Endothelial cell of umbilical vein (primary cell): ENCODE results near the gene MRPS11. TPM values are rescaled to one million over a fixed set of nuclear protein-coding genes. Genes with fewer than 3 reads are reported as not detected.
"Not testable (repeated sequence)": the region's sequence is repeated elsewhere in the genome, so short reads cannot be mapped to it uniquely, and the experiment has no call there.

Source experiments
- BruUV-seq: library from RNA; stranded (reverse); fragments of 400-500 nt; replicated peaks from 2 replicates; lab custom pipeline; 2021; lab: Mats Ljungman, UMichigan
- CTCF ChIA-PET: fragments of 300-600, 350-600 bp; sonication (Branson Sonifier 250); formaldehyde crosslinking; loops from one replicate; lab custom pipeline; 2021; ENCODE audit warnings: antibody characterized with exemption, inconsistent platforms; lab: Charles Lee
- POLR2A ChIA-PET: fragments of 300-600, 350-600 bp; sonication (Branson Sonifier 250); formaldehyde crosslinking; loops from one replicate; lab custom pipeline; 2021; ENCODE audit warnings: antibody characterized with exemption, inconsistent platforms; lab: Charles Lee
- DNase-seq: peaks from one replicate; pipeline ENCODE4 v3.0.0-alpha.2; 2011; ENCODE audit warnings: low read depth, low spot score
- FAIRE-seq: peaks from 2 replicates; lab custom pipeline; 2011; peaks lifted over from hg19 to GRCh38; lab: Jason Lieb, UNC
- H2AFZ ChIP-seq: 2 replicates; pipeline ENCODE4 v1.6.0; 2012; ENCODE audit warnings: low read depth, low read length, control low read depth, inconsistent platforms
- H3K27ac ChIP-seq: 2 replicates; pipeline ENCODE4 v1.5.1; 2011; ENCODE audit warnings: low read depth, mild to moderate bottlenecking, control low read depth, low read length, moderate library complexity; ENCODE audit not compliant: insufficient read depth
- H3K27me3 ChIP-seq, 2 experiments: 2 replicates each; pipeline versions ENCODE4 v1.6.0 to v1.6.1; 2011; ENCODE audit warnings: low read length in 2 of 2, mixed read lengths in 1 of 2; ENCODE audit not compliant: control insufficient read depth in 2 of 2, insufficient read depth in 2 of 2
- H3K36me3 ChIP-seq, 2 experiments: 2 replicates in 1 of 2; 3 replicates in 1 of 2; pipeline ENCODE4 v1.5.1; 2011; ENCODE audit warnings: low read length in 2 of 2, mild to moderate bottlenecking in 1 of 2, moderate library complexity in 1 of 2; ENCODE audit not compliant: control insufficient read depth in 2 of 2, insufficient read depth in 2 of 2; ENCODE audit errors: extremely low read depth in 1 of 2
- H3K4me1 ChIP-seq: 3 replicates; pipeline ENCODE4 v1.5.1; 2011; ENCODE audit warnings: mild to moderate bottlenecking, low read length; ENCODE audit not compliant: control insufficient read depth, insufficient read depth; ENCODE audit errors: extremely low read depth
- H3K4me2 ChIP-seq: 2 replicates; pipeline ENCODE4 v1.6.1; 2011; ENCODE audit warnings: low read length, control low read depth, mixed read lengths; ENCODE audit not compliant: insufficient read depth
- H3K4me3 ChIP-seq, 3 experiments: fragments of 200-600 bp in 1 of 3; sonication (generic), shearing (Covaris generic) in 1 of 3; replicated peaks in 1 of 3; 2 replicates each; pipeline ENCODE4 v1.5.1; 2011 to 2016; ENCODE audit warnings: control low read depth in 3 of 3, low read length in 3 of 3, mild to moderate bottlenecking in 2 of 3, inconsistent platforms in 1 of 3, low read depth in 1 of 3, moderate library complexity in 1 of 3; ENCODE audit not compliant: insufficient read depth in 1 of 3
- H3K79me2 ChIP-seq: 2 replicates; pipeline ENCODE4 v1.6.0; 2012; ENCODE audit warnings: low read length, inconsistent platforms; ENCODE audit not compliant: control insufficient read depth, insufficient read depth
- H3K9ac ChIP-seq: replicated peaks from 2 replicates; pipeline ENCODE3; 2011; ENCODE audit warnings: low read length, control low read depth; ENCODE audit not compliant: insufficient read depth; ENCODE audit errors: extremely low read depth
- H3K9me1 ChIP-seq: replicated peaks from 3 replicates; pipeline ENCODE4 v1.6.0; 2011; ENCODE audit warnings: mild to moderate bottlenecking, low read length; ENCODE audit not compliant: control insufficient read depth, insufficient read depth; ENCODE audit errors: extremely low read depth
- H3K9me3 ChIP-seq: replicated peaks from 2 replicates; pipeline ENCODE4 v1.5.1; 2012; ENCODE audit warnings: low read length, inconsistent platforms; ENCODE audit not compliant: control insufficient read depth, insufficient read depth
- H4K20me1 ChIP-seq: replicated peaks from 2 replicates; pipeline ENCODE3; 2011; ENCODE audit warnings: mild to moderate bottlenecking, low read length; ENCODE audit not compliant: control insufficient read depth, insufficient read depth; ENCODE audit errors: extremely low read depth
- EZH2 ChIP-seq: IDR thresholded peaks from 2 replicates; pipeline ENCODE4 v1.6.1; 2012; ENCODE audit warnings: borderline replicate concordance, low read depth, mild to moderate bottlenecking, moderate library complexity, low read length, inconsistent platforms; ENCODE audit not compliant: severe bottlenecking
- FOS ChIP-seq: IDR thresholded peaks from 2 replicates; pipeline ENCODE4 v1.6.1; 2011; ENCODE audit warnings: mild to moderate bottlenecking, low read length, moderate library complexity, borderline replicate concordance; ENCODE audit not compliant: insufficient read depth
- GATA2 ChIP-seq: IDR thresholded peaks from 2 replicates; pipeline ENCODE4 v1.7.0; 2011; ENCODE audit warnings: low read depth, mild to moderate bottlenecking, moderate library complexity, mixed read lengths, low read length; ENCODE audit not compliant: insufficient read length, insufficient read depth
- JUN ChIP-seq: IDR thresholded peaks from 2 replicates; pipeline ENCODE4 v1.6.1; 2011; ENCODE audit warnings: borderline replicate concordance, low read depth; ENCODE audit not compliant: insufficient read length, insufficient read depth
- dilution Hi-C: fragments of 300-500 bp; cut with MboI; formaldehyde crosslinking; loops from one replicate; pipeline ENCODE4 v1.15.0; 2019; ENCODE audit warnings: low sequenced_read_pairs; ENCODE audit not compliant: extremely low pct_ligation_motif_present
- intact Hi-C: fragments of 100-400 bp; cut with micrococcal nuclease; formaldehyde crosslinking; loops from one replicate; pipeline ENCODE4 v1.10.0; 2022
- polyA plus RNA-seq, 4 experiments: library from polyadenylated mRNA; depleted of rRNA in 3 of 4; stranded (reverse) in 3 of 4; unstranded in 1 of 4; fragments of >200 nt; gene quantifications; 2 replicates each; pipeline versions ENCODE4 v1.2.1 to v1.2.3, GENCODE V29; 2011 to 2012; ENCODE audit warnings: missing spikeins in 1 of 4
- total RNA-seq: library from RNA; stranded (reverse); gene quantifications from 2 replicates; pipeline ENCODE4 v1.2.3, GENCODE V29; 2021

The MRPS11 gene
- total and polyA plus RNA-seq, 2 donors (not counting 3 experiments of a cell fraction or from before 2014, with no cell fraction given) = 66.3 to 97.9 TPM

- peaks cover 4% of the 10 kb centered on the region for H3K4me1 ChIP-seq
- DNase-seq (peak; percentile 28), FAIRE-seq (peak; percentile 44)
- ChIA-PET CTCF (no interaction called here), POLR2A (interaction anchor here (0.7 kb wide), 1 partner anchor 260 kb away, joined by 4 read pairs; no protein-coding TSS in a partner anchor)
- no TSS peak for BruUV-seq
- no peak overlapping the region for H3K4me2 ChIP-seq
- no peaks in the 10 kb centered on the region for H3K9me1 ChIP-seq
- intact Hi-C loops (no loop called here), dilution Hi-C loops (no loop called here)
- H3K79me2 ChIP-seq = no peaks in the 10 kb centered on the region
- no peaks in the 10 kb centered on the region for H3K27me3 ChIP-seq
- TF ChIP-seq JUN (peak; percentile 51), FOS (peak; percentile 76), EZH2 (no peak)
- H3K9me3 ChIP-seq = no peaks in the 10 kb centered on the region
- H3K9ac ChIP-seq = no peak overlapping the region
- H3K4me3 ChIP-seq = no peak overlapping the region
- peaks cover 0 to 3% of the 10 kb centered on the region in 2 experiments for H3K36me3 ChIP-seq
- no peak overlapping the region for H3K27ac ChIP-seq
- H4K20me1 ChIP-seq = no peaks in the 10 kb centered on the region
- no peak overlapping the region for H2AFZ ChIP-seq
These were observed 45.7 kb downstream of the MRPS11 start for GRCh38 chr15:88513195-88513594.

GRCh38 chr15:88518903-88519302 lies 51.4 kb downstream of the MRPS11 start:
- BruUV-seq = no TSS peak
- no peak overlapping the region for H2AFZ ChIP-seq
- no peak overlapping the region for H3K9ac ChIP-seq
- no peaks in the 10 kb centered on the region for H3K79me2 ChIP-seq
- H3K27ac ChIP-seq = no peak overlapping the region
- POLR2A ChIA-PET = no interaction called here
- no peak overlapping the region for H3K4me2 ChIP-seq
- TF ChIP-seq GATA2 (no peak), EZH2 (no peak)
- intact Hi-C loops = no loop called here
- H3K9me3 ChIP-seq = no peaks in the 10 kb centered on the region
- H3K27me3 ChIP-seq = no peaks in the 10 kb centered on the region
- H3K9me1 ChIP-seq = no peaks in the 10 kb centered on the region
- CTCF ChIA-PET = interaction anchor here (1.2 kb wide), 1 partner anchor 29 kb away, joined by 3 read pairs; no protein-coding TSS in a partner anchor
- no peak for FAIRE-seq
- no peaks in the 10 kb centered on the region for H3K36me3 ChIP-seq
- no peaks in the 10 kb centered on the region for H3K4me1 ChIP-seq
- no peaks in the 10 kb centered on the region for H4K20me1 ChIP-seq
- dilution Hi-C loops = no loop called here
- no peak overlapping the region for H3K4me3 ChIP-seq
- DNase-seq = no peak

GRCh38 chr15:88524094-88524493 lies 56.6 kb downstream of the MRPS11 start:
- H3K9ac ChIP-seq, H3K9me1 ChIP-seq, H3K27me3 ChIP-seq, intact Hi-C loops, FAIRE-seq, POLR2A ChIA-PET, H2AFZ ChIP-seq, H3K27ac ChIP-seq, BruUV-seq, H3K4me2 ChIP-seq, H3K36me3 ChIP-seq, DNase-seq, CTCF ChIA-PET, H3K9me3 ChIP-seq, H3K79me2 ChIP-seq, H3K4me3 ChIP-seq, H3K4me1 ChIP-seq, dilution Hi-C loops, H4K20me1 ChIP-seq: not testable (repeated sequence)
